Measurements from ENCODE around the gene AKNA. TPM values are rescaled to one million over a fixed set of nuclear protein-coding genes. Genes with fewer than 3 reads are reported as not detected.

Gene AKNA
- total RNA-seq, 1 experiment from 2014 or later = 3.9 TPM

DNA sequence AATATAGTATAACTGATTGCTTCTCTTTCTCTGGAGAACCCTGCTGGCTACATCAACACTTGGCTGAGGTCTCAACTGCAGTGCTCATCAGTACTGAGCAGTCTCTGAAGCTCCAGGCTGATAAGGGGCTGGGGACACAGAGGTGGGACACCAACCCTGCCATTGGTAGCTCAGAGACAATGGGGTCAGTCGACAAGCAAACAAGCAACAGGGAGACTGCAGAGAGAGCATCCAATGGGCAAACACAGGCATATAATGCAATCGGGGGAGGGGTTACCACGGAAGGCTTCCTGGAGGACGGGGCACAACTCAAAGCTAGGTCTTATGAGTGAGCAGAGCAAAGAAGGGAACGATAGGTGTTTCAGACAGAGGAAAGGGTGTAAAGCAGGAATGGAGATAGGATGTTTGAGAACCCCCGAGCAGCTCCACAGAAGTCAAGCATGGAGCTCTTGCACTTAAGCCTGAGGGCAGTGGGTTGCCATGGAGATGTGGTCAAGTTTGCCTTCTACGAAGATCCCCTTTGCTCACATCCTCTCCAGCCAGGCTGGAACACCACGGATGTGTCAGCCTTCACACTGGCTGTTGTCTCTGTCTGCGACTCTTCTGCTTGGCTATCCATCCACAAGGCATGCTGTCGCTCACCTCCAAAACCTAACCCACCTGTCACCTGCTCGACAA lies 21.5 kb upstream of the AKNA start:
- intact Hi-C loops (cut with micrococcal nuclease; ENCODE audit: unreplicated experiment) = loop anchor here (10.0 kb wide), 1 partner anchor 606 kb away; no protein-coding TSS in a partner anchor
- Mint-ChIP-seq H3K27me3 (ENCODE audit: unreplicated experiment) (peaks cover 35% of the 10 kb centered on the region), H3K36me3 (ENCODE audit: insufficient read depth, unreplicated experiment) (no peaks in the 10 kb centered on the region), H3K4me1 (ENCODE audit: low read depth, unreplicated experiment) (no peaks in the 10 kb centered on the region), H3K9me3 (ENCODE audit: low read depth, unreplicated experiment) (no peaks in the 10 kb centered on the region), H3K4me3 (ENCODE audit: low read depth, unreplicated experiment) (no peak overlapping the region), H3K27ac (ENCODE audit: unreplicated experiment) (no peak overlapping the region)
- TF ChIP-seq, protein P1, sequence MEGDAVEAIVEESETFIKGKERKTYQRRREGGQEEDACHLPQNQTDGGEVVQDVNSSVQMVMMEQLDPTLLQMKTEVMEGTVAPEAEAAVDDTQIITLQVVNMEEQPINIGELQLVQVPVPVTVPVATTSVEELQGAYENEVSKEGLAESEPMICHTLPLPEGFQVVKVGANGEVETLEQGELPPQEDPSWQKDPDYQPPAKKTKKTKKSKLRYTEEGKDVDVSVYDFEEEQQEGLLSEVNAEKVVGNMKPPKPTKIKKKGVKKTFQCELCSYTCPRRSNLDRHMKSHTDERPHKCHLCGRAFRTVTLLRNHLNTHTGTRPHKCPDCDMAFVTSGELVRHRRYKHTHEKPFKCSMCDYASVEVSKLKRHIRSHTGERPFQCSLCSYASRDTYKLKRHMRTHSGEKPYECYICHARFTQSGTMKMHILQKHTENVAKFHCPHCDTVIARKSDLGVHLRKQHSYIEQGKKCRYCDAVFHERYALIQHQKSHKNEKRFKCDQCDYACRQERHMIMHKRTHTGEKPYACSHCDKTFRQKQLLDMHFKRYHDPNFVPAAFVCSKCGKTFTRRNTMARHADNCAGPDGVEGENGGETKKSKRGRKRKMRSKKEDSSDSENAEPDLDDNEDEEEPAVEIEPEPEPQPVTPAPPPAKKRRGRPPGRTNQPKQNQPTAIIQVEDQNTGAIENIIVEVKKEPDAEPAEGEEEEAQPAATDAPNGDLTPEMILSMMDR (IDR thresholded peaks at IDR 0.05; ENCODE audit: unreplicated experiment) = no peak
- DNase-seq = no peak
- BruUV-seq (replicated peaks) = no TSS peak
- CTCF ChIA-PET = no interaction called here

- CTCF ChIA-PET = no interaction called here
- intact Hi-C loops (cut with micrococcal nuclease; ENCODE audit: unreplicated experiment) = loop anchor here (10.0 kb wide), 1 partner anchor 606 kb away; no protein-coding TSS in a partner anchor
- no peak overlapping the region for H3K27ac Mint-ChIP-seq (ENCODE audit: unreplicated experiment)
- no peaks in the 10 kb centered on the region for H3K9me3 Mint-ChIP-seq (ENCODE audit: low read depth, unreplicated experiment)
- peaks cover 35% of the 10 kb centered on the region for H3K27me3 Mint-ChIP-seq (ENCODE audit: unreplicated experiment)
- no peaks in the 10 kb centered on the region for H3K36me3 Mint-ChIP-seq (ENCODE audit: insufficient read depth, unreplicated experiment)
- no peaks in the 10 kb centered on the region for H3K4me1 Mint-ChIP-seq (ENCODE audit: low read depth, unreplicated experiment)
- no peak overlapping the region for H3K4me3 Mint-ChIP-seq (ENCODE audit: low read depth, unreplicated experiment)
- no peak for DNase-seq
- TF ChIP-seq, protein P1 (IDR thresholded peaks at IDR 0.05; ENCODE audit: unreplicated experiment) = no peak
- no TSS peak for BruUV-seq (replicated peaks)
Observed at GRCh38 chr9:114408645-114409044, 20.9 kb upstream of the AKNA start.

- H3K9me3 Mint-ChIP-seq (ENCODE audit: low read depth, unreplicated experiment) = no peaks in the 10 kb centered on the region
- H3K4me3 Mint-ChIP-seq (ENCODE audit: low read depth, unreplicated experiment) = no peak overlapping the region
- intact Hi-C loops (cut with micrococcal nuclease; ENCODE audit: unreplicated experiment) = loop anchor here (10.0 kb wide), 1 partner anchor 607 kb away; no protein-coding TSS in a partner anchor
Observed at GRCh38 chr9:114407889-114408288, 20.1 kb upstream of the AKNA start.

GRCh38 chr9:114406441-114406840 lies 18.7 kb upstream of the AKNA start:
- peaks cover 35% of the 10 kb centered on the region for H3K27me3 Mint-ChIP-seq (ENCODE audit: unreplicated experiment)
- TF ChIP-seq, protein P1 (IDR thresholded peaks at IDR 0.05; ENCODE audit: unreplicated experiment) = no peak
- H3K27ac Mint-ChIP-seq (ENCODE audit: unreplicated experiment) = no peak overlapping the region
- BruUV-seq (replicated peaks) = no TSS peak
- no peaks in the 10 kb centered on the region for H3K4me1 Mint-ChIP-seq (ENCODE audit: low read depth, unreplicated experiment)
- no peak overlapping the region for H3K4me3 Mint-ChIP-seq (ENCODE audit: low read depth, unreplicated experiment)
- H3K9me3 Mint-ChIP-seq (ENCODE audit: low read depth, unreplicated experiment) = no peaks in the 10 kb centered on the region
- CTCF ChIA-PET = interaction anchor here (0.9 kb wide), 1 partner anchor 247 kb away, joined by 3 read pairs; no protein-coding TSS in a partner anchor
- DNase-seq = no peak
- intact Hi-C loops (cut with micrococcal nuclease; ENCODE audit: unreplicated experiment) = loop anchor here (10.0 kb wide), 1 partner anchor 608 kb away; no protein-coding TSS in a partner anchor
- H3K36me3 Mint-ChIP-seq (ENCODE audit: insufficient read depth, unreplicated experiment) = no peaks in the 10 kb centered on the region

More at GRCh38 chr9:114407889-114408288, 20.1 kb upstream of the AKNA start:
- TF ChIP-seq, protein P1 (IDR thresholded peaks at IDR 0.05; ENCODE audit: unreplicated experiment) = no peak
- CTCF ChIA-PET = no interaction called here
- BruUV-seq (replicated peaks) = no TSS peak
- Mint-ChIP-seq H3K27ac (ENCODE audit: unreplicated experiment) (no peak overlapping the region), H3K4me1 (ENCODE audit: low read depth, unreplicated experiment) (no peaks in the 10 kb centered on the region), H3K36me3 (ENCODE audit: insufficient read depth, unreplicated experiment) (no peaks in the 10 kb centered on the region), H3K27me3 (ENCODE audit: unreplicated experiment) (peaks cover 35% of the 10 kb centered on the region)
- DNase-seq = no peak

Data from Calu3 (cell line).